Measurements from ENCODE around the gene GMEB2. TPM values are rescaled to one million over a fixed set of nuclear protein-coding genes. Genes with fewer than 3 reads are reported as not detected.
"Not testable (repeated sequence)": the region's sequence is repeated elsewhere in the genome, so short reads cannot be mapped to it uniquely, and the experiment has no call there.

GMEB2 gene
- total RNA-seq, 1 donor: 10.8 TPM

- H3K4me3 ChIP-seq (ENCODE audit: low read depth, low read length): no peak overlapping the region
- no peak for DNase-seq (ENCODE audit: low read depth)
- no peak for TF ChIP-seq CTCF (IDR thresholded peaks at IDR 0.05; ENCODE audit: insufficient read depth, low read depth, low read length)
These were observed 10.1 kb upstream of the GMEB2 start for GRCh38 chr20:63636752-63637628.

- no peak for DNase-seq (ENCODE audit: low read depth)
- no peak for TF ChIP-seq CTCF (IDR thresholded peaks at IDR 0.05; ENCODE audit: insufficient read depth, low read depth, low read length)
- no peak overlapping the region for H3K4me3 ChIP-seq (ENCODE audit: low read depth, low read length)
These were observed 8.7 kb upstream of the GMEB2 start for GRCh38 chr20:63635431-63636141.

DNA sequence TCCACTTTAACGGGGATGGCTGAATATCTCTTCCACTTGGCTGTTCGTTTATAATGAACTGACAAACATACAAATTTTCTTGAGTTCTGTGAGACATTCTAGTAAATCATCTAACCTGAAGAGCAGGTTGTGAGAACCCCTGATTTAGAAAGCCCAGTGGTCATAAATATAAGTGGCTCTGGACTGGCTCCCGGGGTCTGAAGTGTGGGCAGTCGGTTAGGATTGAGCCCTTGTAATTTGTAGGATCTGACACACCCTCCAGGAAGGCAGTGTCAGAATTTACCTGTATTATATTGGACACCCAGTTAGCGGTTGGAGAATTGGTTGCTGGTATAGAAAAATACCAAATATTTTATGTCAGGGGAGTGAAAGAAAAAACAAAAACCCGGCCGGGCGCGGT, 6.8 kb upstream of the GMEB2 start:
- no peak for DNase-seq (ENCODE audit: low read depth)
- H3K4me3 ChIP-seq (ENCODE audit: low read depth, low read length): no peak overlapping the region
- no peak for TF ChIP-seq CTCF (IDR thresholded peaks at IDR 0.05; ENCODE audit: insufficient read depth, low read depth, low read length)

DNA sequence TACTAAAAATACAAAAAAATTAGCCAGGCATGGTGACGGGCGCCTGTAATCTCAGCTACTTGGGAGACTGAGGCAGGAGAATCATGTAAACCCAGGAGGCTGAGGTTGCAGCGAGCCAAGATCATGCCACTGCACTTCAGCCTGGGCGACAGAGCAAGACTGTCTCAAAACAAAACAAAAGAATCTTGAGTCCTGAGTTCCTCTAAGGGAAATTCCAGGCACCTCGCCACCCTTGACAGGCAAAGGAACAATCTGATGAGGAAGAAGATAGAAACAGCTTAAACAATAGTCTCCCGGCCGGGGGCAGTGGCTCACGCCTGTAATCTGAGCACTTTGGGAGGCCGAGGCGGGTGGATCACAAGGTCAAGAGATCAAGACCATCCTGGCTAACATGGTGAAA, 4.5 kb upstream of the GMEB2 start:
- not testable (repeated sequence) for DNase-seq (ENCODE audit: low read depth)

GRCh38 chr20:63630956-63631355, 4.1 kb upstream of the GMEB2 start:
- not testable (repeated sequence) for H3K4me3 ChIP-seq (ENCODE audit: low read depth, low read length); DNase-seq (ENCODE audit: low read depth)

More for the DNA sequence above, 4.5 kb upstream of the GMEB2 start:
- not testable (repeated sequence) for H3K4me3 ChIP-seq (ENCODE audit: low read depth, low read length)

- DNase-seq (ENCODE audit: low read depth): peak; percentile 80
These were observed 1.5 kb upstream of the GMEB2 start for GRCh38 chr20:63628246-63628975.

GRCh38 chr20:63627751-63628245, 897 bp upstream of the GMEB2 start:
- no peak for TF ChIP-seq CTCF (IDR thresholded peaks at IDR 0.05; ENCODE audit: insufficient read depth, low read depth, low read length)
- DNase-seq (ENCODE audit: low read depth): no peak

More at GRCh38 chr20:63628246-63628975, 1.5 kb upstream of the GMEB2 start:
- peak overlapping the region; percentile 85 for H3K4me3 ChIP-seq (ENCODE audit: low read depth, low read length)
- no peak for TF ChIP-seq CTCF (IDR thresholded peaks at IDR 0.05; ENCODE audit: insufficient read depth, low read depth, low read length)

More at GRCh38 chr20:63627751-63628245, 897 bp upstream of the GMEB2 start:
- H3K4me3 ChIP-seq (ENCODE audit: low read depth, low read length): peak overlapping the region; percentile 85
